T-helper 2 cell treated with Interferon-gamma antibody and Interleukin-4, amounts not matched to agents 100 ng/mL and 5 ng/mL, for 36 hours (primary cell): Measurements from ENCODE around the gene BBOF1. TPM values are rescaled to one million over a fixed set of nuclear protein-coding genes. Genes with fewer than 3 reads are reported as not detected.

Experiments used
- intact Hi-C: fragments of 100-400 bp; cut with micrococcal nuclease; formaldehyde crosslinking; loops from one replicate; pipeline ENCODE4 v1.15.1; 2023
- total RNA-seq: library from RNA; stranded (reverse); gene quantifications from 2 replicates; pipeline ENCODE4 v1.2.3, GENCODE V29; 2022

BBOF1 gene
- total RNA-seq, 1 donor from 2014 or later = 0.75 TPM

- intact Hi-C loops = loop anchor here (1.0 to 5.0 kb wide), 8 partner anchors 66 to 626 kb away; partner anchors contain the start of genes COQ6, DNAL1, FAM161B and ISCA2
Observed at GRCh38 chr14:74084277-74085046, 65.3 kb downstream of the BBOF1 start, which contains the start of the genes ALDH6A1 and LIN52. ALDH6A1 (minus strand) TSS chr14:74084453; CDS start chr14:74084394, 59 bp downstream. LIN52 (plus strand) TSS chr14:74084956; CDS start chr14:74084975, 19 bp downstream.

- intact Hi-C loops = loop anchor here (2.0 kb wide), 1 partner anchor 324 kb away; a partner anchor contains a TSS
Observed at GRCh38 chr14:74085047-74085637, 66.0 kb downstream of the BBOF1 start.

- intact Hi-C loops = loop anchor here (2.0 kb wide), 1 partner anchor 325 kb away; a partner anchor contains a TSS
Observed at GRCh38 chr14:74085828-74086227, 66.7 kb downstream of the BBOF1 start.

GRCh38 chr14:74089251-74090020, 70.3 kb downstream of the BBOF1 start:
- intact Hi-C loops = no loop called here

- intact Hi-C loops = no loop called here
Observed at GRCh38 chr14:74105381-74105780, 86.2 kb downstream of the BBOF1 start.

- intact Hi-C loops = no loop called here
Observed at GRCh38 chr14:74109369-74109768, 90.2 kb downstream of the BBOF1 start.

DNA sequence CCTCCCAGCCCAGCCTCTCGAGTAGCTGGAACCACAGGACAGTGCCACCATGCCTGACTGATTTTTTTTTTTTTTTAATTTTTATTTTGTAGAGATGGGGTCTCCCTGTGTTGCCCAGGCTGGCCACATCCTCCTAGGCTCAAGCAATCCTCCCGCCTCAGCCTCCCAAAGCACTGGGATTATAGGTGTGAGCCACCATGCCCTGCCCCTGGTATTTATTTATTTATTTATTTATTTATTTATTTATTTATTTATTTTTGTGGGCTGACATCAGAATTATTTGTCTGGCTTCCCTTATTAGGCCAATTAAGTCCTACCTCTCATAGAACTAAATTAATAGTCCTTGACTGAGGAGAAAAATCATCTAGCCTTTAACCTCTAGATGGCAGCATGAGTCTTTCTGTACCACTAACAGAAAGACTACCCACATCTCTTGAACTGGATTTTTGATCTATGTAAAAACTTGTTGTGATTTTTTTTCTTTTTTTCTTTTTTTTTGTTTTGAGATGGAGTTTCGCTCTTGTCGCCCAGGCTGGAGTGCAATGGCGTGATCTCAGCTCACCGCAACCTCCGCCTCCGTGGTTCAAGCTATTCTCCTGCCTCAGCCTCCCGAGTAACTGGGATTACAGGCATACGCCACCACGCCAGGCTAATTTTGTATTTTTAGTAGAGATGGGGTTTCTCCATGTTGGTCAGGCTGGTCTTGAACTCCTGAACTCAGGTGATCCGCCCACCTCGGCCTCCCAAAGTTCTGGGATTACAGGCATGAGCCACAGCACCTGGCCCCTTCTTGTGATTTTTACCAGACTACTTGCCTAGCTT, 92.5 kb downstream of the BBOF1 start:
- intact Hi-C loops = loop anchor here (1.0 kb wide), 2 partner anchors 140 to 146 kb away; no protein-coding TSS in a partner anchor

Other genes with a start within 250 kb of the BBOF1 start
- 0.84 and 0.89 TPM in 2 replicates for gene PTGR2, start 167.5 kb upstream of the BBOF1 start, total RNA-seq
- 51.6 and 57.1 TPM in 2 replicates for gene ZNF410, start 132.5 kb upstream of the BBOF1 start, total RNA-seq
- 1.2 and 1.4 TPM in 2 replicates for gene FAM161B, start 69.3 kb upstream of the BBOF1 start, total RNA-seq
- 17.1 and 18.5 TPM in 2 replicates for gene COQ6, start 69.0 kb upstream of the BBOF1 start, total RNA-seq
- gene ENTPD5, start 61 bp upstream of the BBOF1 start, total RNA-seq = 9.4 and 10.5 TPM in 2 replicates
- 13.9 and 14.6 TPM in 2 replicates for gene ALDH6A1, start 65.1 kb downstream of the BBOF1 start, total RNA-seq
- gene LIN52, start 65.6 kb downstream of the BBOF1 start, total RNA-seq = 14.7 and 15.6 TPM in 2 replicates
- not detected in 2 replicates for gene VSX2, start 220.1 kb downstream of the BBOF1 start, total RNA-seq